Stimulated activated naive CD8-positive, alpha-beta T cell treated with anti-CD3 and anti-CD28 coated beads, Interleukin-15, Interleukin-2, amounts not matched to agents 100 U/mL and 50 U/mL, for 24 hours (primary cell): Measurements from ENCODE around the gene NKRF.
"Not testable (repeated sequence)": the region's sequence is repeated elsewhere in the genome, so short reads cannot be mapped to it uniquely, and the experiment has no call there.

Source experiments
- ATAC-seq: fragments of 150-1000 bp; cut with Tn5 transposase; one replicate; pipeline ENCODE4 v1.10.0; 2021
- DNase-seq: peaks from one replicate; pipeline ENCODE4 v3.0.0; 2021

Gene NKRF

DNA sequence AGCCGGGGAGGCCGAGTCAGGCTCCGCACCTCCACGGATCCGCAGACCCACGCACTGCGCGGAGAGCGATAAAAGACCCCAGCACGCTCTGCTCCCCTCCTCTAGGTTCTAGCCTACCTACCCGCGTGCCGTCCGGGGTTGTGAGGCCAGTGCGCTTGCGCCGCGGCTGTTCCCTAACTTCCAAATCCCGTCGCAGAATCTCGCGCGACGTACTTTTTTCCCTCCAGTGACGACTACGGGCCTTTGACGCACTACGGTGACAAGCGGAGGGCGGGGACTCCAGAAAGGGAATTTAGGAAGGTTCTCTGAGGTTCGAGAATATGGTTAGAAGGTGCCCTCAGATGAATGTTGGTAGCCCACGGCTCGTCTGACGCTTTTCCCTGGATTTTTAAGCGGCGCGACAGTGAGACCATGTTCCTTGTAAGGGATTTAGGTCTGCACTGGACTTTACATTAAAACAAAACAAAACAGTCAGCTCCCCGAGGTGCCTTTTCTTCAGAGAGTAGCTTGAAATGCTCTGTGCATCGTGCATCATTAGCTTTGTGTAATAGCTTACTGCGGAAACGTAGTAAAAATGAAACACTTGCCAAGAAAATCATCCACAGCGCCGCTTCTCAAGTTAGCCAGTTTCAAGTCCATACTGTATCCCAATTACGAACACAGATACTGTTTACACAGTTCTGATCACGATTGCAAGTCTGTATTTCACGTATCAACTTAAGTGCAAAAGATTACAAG is at the start of gene NKRF:
TSS of gene NKRF (minus strand) at position 145 of the 738 bp plus-strand sequence.
- ATAC-seq (peak; percentile 85), DNase-seq (peak; percentile 89)

DNA sequence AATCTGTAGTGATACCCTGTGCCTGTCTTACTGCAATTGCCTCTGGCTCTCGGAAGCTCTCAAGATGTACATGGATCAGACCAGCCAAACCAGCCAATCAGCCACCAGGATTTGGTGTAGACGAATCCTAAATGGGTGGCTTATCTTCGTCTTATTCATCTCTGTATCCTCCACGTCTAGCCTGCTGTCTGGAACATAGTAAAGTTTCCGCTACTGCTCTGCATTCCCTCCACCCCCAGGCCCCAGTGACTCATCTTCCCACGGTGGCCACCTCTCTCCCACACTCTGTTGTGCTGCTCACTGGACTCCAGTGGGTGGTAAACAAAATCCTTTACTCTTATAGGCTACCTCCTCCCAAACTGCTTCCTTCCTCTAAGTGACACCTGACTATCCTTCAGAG is 48.9 kb upstream of the NKRF start:
- ATAC-seq = peak; percentile 94
- peak; percentile 73 for DNase-seq

DNA sequence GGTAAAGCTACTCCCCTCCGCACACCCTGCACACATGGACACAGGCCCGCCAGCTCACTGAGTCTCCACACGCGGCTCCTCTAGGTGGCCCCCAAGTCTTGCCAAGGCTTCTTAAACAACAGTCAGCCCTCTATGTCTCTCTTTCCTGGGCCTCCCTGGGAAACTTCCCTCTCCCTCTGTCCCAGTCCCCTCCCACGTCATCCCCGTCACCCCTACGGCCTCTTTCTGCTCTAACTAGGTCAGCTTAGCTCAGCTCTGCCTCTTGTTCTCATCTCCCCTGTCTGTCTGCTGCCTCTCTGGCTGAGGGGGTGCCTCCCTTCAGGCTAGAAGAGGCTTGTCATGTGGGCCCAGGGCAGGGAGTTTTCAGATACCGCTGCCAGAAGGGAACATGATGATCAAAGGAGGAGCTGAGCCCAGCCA is 47.9 kb upstream of the NKRF start:
- peak; percentile 19 for DNase-seq
- peak; percentile 45 for ATAC-seq

DNA sequence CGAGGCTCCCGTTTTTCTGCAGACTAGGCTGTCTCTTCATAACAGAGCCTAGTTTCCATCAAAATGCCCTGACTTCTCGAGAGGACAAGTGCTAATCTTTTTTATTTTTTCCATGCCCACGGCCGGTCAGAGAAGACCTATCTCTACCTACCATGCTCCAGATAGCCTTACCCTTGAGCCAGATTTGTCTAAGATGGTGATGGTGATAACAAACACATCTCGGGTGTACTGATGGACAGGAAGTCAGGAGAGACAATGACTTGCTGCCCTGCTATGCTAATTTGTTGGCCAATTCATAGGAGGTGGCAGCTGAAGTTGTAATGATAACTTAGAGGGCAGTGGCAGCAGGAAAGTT is 42.2 kb upstream of the NKRF start:
- DNase-seq (no peak), ATAC-seq (no peak)

DNA sequence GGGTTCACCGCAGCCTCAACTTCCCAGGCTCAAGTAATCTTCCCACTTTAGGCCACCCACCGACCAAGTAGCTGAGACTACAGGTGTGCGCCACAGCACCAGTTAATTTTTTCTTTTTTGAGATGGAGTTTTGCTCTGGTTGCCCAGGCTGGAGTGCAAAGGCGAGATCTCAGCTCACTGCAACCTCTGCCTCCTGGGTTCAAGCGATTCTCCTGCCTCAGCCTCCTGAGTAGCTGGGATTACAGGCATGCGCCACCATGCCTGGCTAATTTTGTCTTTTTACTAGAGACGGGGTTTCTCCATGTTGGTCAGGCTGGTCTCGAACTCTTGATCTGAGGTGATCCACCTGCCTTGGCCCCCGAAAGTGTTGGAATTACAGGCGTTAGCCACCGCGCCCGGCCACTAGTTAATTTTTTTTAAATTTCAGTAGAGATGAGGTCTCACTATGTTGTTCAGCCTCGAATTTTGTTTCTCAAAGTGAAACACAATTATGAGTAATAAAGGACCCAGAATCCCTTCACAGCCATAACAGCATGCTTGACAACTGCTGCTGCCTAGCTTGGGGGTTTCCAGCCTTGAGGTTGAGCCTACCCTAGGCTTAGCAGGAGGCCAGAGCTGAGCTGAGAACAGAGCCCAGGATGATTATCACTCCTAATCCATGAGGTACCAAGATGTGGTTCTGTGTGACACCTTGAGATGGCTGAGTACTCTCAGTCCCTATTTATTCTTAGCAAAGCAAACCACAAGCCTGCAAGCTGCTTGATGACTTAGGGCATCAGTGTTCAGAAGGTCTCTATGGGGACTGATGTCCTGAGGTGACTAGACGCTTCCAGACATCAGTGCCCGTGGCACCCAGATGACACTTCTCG is 41.6 kb upstream of the NKRF start:
- ATAC-seq = peak; percentile 99
- DNase-seq = peak; percentile 61

DNA sequence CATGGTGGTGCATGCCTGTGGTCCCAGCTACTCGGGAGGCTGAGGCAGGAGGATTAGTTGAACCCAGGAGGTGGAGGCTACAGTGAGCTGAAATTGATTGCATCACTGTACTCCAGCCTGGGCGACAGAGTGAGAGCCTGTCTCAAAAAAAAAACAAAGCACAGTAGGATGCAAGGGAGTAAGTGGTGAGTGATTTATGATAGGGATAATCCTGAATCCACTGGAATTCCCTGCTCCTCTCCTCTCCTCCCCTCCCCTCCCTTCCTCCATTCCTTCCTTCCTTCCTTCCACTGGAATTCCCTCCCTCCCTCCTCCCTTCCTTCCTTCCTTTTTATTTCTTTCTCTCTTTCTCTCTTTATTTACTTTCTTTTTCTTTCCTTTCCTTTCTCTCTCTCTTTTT is 40.9 kb upstream of the NKRF start:
- ATAC-seq (no peak), DNase-seq (no peak)

DNA sequence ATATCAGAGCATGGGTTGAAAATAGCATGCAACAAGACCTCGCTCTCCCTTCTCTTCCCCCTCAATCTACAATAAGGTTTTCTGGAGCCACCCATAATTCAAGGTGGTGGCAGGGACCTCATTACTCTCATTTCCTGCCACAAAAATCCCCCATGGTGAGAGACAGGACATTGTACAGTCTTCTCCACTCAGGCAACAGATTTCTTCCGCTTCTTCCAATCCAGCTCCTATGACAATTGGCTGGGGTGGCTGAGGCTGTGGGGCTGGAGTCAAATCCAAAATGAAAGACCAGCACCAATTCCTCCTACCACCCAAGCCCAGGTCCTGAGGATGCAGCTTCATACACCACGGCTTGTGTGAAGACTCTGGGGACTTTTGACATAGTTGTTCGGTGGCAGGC is 40.3 kb upstream of the NKRF start:
- DNase-seq = no peak
- no peak for ATAC-seq

DNA sequence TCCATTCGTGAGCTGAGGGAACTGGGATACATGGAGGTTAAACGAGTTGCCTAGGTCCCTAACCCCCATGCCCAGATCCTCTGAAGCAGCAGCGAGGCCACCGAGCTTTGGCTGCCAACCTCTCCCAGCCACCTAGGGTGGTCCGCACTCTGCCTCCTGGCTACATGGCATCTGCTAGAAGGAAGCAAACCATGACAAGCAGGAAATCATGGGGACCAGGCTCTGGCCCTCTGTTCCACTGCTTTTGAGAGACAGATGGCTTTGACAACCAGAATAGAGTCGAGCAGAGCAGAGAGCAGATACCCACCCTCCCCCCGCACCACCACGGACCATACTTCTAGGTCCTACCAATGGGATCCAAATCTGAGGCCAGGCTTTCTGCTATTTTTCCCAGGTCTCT is 37.5 kb upstream of the NKRF start:
- ATAC-seq = no peak
- no peak for DNase-seq

DNA sequence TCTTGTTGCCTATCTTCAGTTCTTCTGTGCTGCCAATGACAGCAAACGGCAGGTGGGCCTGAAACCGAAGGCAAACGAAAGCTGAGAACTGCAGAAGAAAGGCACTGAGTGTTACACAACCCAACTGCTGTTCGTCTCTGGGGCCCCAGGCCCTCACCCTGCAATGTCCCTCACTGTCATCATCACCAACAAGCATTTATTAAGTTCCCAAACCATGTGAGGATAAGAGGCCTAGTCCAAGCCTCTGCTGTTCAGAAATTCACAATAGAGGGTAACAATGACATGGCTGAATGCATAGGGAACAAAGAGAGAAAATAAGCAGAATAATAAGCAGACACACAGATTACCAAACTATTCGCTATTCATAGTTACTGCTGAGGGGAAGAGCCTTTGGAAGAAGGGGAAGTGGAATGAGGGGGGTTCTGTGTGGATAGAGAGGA is 34.5 kb upstream of the NKRF start:
- DNase-seq = no peak
- ATAC-seq = no peak

DNA sequence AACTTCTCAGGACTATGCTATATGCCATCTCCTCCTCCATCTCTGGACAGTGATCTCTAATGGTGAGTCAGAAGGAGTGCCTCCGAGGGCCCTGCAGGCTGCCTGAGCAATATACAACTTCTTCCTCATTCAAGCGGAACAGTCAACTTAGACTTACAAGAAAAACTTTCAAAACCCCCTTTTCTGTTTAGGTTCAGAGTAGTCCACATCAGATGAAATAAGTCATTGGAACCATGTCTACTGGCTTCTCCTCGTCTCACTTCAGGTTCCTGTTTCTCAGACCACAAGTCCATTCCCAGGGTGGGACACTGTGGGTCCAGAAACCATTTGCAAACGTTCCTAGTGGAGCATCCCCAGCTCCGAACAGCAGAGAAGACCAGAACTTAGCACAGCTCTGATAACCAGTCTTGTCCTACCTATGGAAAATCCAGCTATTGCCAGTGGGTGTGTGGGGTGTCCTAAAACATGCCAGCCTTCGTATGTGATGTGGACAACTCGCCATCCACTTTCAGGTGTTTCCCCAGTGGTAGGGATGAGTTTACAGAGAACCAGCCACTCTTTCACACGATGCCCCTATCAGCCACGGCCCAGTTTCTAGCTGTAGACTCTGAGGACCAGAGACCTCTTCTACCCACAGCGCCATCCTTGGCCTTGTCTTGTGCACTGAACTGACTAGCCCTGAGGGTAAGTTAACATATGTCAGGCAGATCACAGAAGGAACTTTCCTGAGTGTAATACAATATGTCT is 32.7 kb upstream of the NKRF start:
- ATAC-seq (peak; percentile 55), DNase-seq (no peak)

DNA sequence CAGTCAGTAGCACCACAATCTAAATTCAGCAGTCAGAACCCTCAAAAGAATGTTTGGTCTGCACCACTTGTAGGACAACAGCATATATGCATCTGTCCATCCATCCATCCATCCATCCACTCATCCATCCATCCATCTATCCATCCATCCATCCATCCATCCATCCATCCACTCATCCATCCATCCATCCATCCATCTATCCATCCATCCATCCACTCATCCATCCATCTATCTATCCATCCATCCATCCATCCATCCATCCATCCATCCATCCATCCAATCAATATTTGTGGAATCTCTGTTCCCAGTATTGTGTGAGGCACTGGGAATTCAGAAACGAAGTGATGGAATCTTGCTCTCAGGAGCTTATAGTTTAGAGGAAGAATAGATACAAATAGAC is 31.2 kb upstream of the NKRF start:
- not testable (repeated sequence) for ATAC-seq, DNase-seq

DNA sequence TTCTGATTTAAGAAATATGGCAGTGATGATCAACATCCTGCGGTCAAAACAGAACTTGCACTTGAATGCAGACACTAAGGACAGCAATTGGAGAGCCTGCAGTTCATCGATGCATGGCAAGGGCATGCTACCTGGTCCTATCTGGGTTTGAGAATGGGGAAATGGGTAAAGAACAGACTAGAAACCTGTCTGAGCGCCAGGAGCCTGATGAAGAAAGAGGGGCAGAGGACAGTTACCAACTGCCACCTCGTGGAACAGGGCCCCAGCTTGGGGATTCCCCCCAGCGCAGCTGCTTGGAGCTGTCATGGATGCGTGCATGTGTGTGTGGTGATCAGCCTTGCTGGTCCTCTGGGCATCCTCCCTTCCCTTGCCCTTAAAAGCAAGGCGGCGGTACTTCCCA is 30.2 kb upstream of the NKRF start:
- DNase-seq (no peak), ATAC-seq (peak; percentile 65)

DNA sequence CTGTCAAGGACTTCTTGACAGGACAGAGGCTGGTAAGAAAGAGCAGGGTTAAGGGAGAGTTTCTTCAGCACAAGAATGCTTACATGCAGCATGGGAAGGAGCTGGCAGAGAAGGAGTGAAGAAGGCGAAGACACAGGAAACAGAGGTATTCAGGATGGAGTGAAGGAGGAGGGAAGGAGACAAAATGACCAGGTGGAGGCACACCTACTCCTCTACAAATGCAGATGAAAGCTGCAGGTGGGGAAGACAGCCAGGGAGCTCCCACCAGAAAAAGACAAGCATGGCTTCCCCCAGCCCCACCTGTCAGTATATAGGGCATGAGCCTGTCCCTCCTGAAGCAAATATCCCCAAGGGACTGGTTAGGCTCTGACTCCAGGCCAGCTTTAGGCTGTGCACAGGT is 29.6 kb upstream of the NKRF start:
- no peak for ATAC-seq

DNA sequence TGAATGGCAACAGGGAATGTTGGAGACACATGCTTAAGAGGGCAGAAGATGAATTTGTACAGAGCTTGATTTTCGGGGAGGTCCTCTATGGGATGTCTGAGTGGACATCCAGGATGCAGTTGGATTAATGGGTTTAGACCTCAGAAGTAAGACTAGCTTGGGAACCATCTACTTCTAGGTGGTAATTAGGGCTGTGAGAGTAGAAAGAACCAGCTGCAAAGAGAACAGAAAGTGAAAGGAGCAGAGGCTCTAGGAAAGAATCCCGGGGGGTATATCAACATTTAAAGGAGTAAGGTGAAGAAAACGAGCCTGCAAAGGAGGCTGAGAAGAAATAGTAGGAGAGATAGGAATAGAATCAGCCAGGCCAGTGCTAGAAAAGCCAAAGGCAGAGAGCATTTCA is 29.0 kb upstream of the NKRF start:
- no peak for ATAC-seq
- DNase-seq = no peak

More for the DNA sequence above, 29.6 kb upstream of the NKRF start:
- no peak for DNase-seq

DNA sequence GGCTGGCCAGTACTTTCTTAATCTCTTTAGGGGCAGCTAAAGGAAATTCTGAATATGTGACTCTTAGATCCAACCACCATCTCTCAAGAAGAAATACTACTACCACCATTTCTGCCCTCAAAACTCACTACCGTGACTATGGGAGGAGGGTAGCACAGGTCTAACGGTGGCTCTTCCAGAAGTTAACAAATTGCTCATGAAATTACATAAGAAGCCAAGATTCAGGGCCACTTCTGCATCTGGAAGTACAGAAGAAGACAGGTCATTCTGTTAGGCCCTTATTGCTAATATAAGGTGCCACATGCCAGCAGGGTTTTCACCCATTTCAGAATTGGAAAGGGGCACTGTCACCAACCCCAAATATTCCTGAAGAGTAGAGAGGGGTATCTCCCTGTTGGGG is 19.6 kb upstream of the NKRF start:
- ATAC-seq (no peak), DNase-seq (no peak)

DNA sequence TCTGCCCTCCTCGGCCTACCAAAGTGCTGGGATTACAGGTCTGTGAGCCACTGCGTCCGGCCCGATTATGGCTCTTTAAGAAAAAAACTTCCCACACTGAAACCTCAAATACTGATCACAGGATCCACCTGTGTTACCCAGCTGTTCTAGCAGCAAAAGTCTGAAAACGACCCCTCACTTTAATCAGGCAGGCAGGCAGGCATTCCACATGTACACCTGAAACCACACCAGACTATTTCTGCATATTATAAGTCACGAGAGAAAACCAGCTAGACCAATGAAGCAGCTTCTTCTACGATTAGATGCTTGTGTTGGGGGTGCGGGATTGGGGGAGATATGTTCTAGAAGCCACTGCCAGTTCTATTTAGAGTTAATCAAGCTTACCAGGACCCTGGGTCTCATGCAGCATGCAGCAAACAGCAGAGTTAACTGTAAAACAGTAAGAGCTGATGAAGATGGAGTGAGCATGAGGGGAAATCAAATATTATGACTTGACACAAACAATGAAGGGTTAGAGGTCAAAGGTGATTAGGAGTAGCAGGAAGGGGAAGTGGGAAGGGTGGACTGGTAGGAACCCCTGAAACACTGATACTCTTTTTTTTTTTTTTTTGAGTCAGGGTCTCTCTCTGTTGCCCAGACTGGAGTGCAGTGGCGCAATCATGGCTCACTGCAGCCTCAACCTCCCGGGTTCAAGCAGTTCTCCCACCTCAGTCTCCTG is 18.9 kb upstream of the NKRF start:
- ATAC-seq (no peak), DNase-seq (no peak)

DNA sequence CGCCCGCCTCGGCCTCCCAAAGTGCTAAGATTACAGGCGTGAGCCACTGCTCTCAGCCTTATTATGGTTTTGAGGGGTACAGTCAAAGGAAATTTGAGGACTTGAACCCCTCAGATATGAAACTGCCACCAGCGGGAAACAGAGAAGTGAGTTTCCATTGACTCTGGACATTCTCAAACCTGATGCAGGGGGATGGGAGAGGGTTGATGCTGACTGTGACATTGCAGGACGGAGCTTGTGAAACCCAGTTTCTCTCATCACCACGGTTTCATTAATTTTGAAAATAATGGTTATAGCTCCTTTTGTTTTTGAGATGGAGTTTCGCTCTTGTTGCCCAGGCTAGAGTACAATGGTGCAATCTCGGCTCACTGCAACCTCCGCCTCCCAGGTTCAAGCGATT is 18.2 kb upstream of the NKRF start:
- ATAC-seq (no peak), DNase-seq (no peak)

DNA sequence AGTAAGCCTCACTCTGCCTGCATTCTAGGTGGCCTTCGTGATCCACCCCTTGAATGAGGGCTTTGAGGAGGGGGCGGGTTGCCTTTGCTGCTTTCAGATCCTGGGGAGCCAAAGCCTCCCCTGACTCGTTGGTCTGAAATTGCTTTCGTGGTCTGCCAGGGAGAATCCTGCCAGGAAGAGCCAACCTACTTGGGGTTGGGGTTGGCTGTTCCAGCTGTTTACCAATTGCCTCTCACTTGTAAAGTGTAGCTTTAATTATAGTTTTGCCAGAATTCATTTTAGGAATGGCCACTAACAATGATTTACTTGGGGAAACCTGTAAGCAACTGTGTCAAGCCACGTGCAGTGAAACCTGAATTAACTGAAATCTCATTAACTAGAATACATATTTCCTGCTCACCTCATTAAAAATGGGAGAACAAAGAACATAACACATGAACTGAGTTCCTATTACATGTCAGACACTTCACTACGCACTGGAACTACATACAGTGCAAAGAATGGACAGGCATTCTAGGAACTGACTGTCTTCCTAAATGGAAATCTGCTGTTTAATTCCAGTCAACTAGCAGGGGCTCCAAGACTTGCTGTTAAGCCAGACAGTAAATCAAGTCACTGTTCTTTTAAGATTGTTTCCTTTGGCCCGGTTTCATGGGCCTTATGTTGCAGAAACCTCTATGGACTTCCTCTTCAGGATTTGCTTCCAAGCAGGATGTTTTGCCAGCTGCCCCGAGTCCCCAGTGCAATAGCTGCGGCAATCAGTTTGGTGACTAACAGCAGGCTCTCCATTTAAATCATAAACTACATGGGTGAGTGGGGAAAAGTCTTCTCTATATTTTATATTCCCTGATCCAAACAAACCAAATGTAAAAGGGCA is 16.4 kb upstream of the NKRF start:
- ATAC-seq (no peak), DNase-seq (no peak)

DNA sequence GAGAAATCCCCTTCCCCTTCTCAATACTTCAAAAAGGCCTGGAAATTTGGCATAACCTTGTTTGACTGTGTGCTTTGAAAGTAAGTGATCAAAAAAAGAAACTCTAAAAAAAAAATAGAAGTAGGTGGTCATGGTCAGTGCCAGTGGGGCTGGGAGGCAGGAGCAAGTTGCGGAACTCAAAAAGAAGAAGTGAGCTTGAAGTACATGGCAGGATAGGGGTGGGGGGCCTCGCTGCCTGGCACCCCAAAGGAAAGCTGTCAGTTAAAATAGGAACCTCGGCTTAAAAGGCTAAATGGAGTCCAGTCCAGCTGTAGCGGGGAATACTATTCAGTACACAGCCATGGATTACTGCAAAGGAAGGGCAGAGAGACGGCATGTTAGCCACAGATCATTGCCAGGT is 12.2 kb upstream of the NKRF start:
- no peak for ATAC-seq
- no peak for DNase-seq

DNA sequence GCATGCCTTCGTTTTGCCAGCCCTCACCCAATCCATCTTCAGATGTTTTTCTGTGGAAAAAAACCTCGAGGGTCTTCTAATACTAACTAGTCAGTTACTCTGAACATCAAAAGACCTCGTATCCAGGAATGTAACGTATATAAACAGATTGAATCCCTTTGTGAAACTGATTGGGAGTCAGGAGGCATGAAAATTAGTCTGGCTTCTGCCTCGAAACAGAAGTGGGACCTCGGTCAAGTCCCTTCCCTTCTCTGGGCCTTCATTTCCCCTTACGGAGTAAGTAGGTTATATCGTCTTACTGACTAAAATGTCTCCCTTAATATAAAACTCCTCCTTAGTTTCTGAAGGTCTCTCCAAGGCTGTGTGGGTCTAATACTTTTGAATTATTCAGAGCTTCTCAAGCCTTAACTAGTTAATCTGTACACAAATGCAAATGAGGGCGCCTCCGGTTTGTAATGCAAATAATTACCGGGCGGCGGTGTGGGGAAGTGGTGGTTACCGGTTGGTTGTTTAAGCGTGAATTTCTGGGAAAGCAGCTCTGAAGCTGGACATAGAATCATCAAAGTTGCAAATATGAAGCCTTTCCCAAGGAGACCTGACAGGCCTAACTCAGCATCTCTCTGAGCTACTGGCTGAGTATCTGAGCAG is 11.4 kb upstream of the NKRF start:
- DNase-seq = no peak
- no peak for ATAC-seq

DNA sequence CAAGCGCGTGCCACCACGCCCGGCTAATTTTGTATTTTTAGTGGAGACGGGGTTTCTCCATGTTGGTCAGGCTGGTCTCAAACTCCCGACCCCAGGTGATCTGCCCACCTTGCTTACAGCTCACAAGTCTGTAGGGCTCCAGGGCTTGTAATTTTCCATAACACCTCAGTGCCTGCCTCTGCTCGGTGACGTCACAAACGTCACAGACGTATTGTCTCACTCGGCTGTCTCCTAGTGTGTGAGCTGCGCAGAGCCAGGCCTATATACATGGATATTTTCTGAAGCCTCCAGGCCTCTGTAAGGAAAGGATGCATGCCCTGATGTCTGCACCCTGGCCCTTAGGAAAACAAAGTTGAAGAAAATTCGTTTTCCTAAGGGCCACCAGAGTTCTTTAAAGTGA is 8.6 kb upstream of the NKRF start:
- ATAC-seq (no peak), DNase-seq (no peak)
